Anterior cingulate cortex (tissue), 58 donors: ENCODE results near the gene ICAM3.
"Not testable (repeated sequence)": the region's sequence is repeated elsewhere in the genome, so short reads cannot be mapped to it uniquely, and the experiment has no call there.

Source experiments
- DNase-seq, 58 donors: peaks; one replicate each; lab custom pipeline; 2025; lab: John Stamatoyannopoulos, UW

The ICAM3 gene

DNA sequence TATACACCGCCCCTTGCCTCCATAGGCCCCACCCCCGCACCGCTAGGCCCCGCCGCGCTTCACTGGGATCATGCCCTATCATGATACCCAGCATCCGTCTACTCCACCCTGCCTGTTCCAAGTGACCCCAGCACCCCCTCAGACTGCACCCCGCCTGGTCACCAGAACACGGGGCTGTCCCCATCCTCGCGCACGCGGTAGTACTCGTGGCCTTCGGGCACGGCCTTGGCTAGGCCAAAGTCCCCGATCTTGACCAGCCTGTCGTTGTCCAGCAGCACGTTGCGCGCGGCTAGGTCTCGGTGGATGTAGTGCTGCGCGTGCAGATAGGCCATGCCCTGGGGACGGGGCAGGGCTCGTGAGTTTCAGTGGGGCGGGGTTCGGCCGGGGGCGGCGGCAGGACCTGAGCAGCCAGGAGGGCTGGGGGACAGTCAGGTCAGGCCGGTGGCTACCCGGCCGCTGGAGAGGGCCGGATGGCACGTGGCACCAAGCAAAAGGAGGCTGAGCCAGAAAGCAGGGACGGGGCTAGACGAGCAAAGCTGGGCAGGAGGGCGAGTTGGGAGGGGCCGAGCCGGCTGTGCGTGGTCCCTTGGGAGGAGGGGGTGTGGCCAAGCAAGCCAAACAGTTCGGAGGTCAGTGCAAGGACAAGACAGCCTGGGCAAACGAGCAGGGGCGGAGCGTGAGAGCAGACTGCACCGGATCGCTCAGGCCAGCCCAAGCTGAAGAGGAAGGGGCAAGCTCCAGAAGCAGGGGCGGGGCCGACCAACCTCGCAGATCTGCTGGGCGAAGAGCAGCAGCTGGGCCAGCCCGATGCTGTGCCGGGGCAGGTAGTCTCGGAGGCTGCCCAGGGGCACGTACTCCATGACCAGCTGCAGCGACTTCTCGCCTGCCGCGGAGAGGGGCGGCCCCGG, 13.6 kb upstream of the ICAM3 start:
- no peak for DNase-seq

DNA sequence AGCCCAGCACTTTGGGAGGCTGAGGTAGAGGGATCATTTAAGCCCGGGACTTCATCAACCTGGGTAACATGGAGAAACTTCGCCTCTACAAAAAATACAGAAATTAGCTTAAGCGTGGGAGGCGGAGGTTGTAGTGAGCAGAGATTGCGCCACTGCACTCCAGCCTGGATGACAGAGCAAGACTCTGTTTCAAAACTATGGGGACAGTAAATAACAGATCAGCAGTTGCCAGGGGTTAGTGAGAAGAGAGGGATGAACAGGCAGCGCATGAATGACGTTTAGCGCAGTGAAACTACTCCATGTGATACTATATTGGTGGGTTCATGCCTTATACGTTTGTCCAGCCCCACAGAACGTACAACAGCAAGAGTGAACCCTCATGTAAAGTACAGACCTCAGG, 7.1 kb upstream of the ICAM3 start:
- peak in 2 of 58 donors; percentile 1 to 22 for DNase-seq

GRCh38 chr19:10344780-10345179, 5.4 kb upstream of the ICAM3 start:
- DNase-seq: peak in 10 of 58 donors; percentile 5 to 29 (median 11)

DNA sequence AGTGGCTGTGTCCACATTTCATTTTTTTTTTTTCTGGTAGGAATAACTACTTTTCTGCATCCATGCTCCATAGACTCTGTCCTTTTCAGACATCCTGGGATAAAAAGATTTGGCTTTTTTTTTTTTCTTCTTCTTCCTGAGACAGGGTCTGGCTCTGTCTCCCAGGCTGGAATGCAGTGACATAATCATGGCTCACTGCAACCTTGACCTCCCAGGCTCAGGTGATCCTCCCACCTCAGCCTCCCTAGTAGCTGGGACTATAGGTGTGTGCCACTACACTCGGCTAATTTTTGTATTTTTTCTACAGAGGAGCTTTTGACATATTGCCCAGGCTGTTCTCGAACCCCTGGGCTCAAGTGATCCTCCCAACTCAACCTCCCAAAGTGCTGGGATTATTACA, 4.1 kb upstream of the ICAM3 start:
- no peak for DNase-seq

DNA sequence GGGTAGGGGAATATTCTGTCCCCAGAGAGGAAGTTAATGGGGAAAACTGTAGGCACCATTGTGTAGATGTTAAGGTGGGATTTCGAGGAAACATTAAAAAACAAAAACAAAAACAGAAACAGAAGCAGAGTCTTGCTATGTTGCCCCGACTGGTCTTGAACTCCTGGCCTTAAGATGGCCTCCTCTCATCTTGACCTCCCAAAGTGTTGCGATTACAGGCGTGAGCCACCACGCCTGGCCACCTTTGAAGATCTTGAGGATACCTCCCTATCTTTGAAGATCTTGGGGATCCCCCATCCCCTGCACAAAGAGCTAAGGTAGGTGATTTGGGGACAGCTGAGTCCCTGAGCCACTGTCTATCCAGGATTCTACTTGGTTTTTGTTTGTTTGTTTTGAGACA, 553 bp upstream of the ICAM3 start:
- DNase-seq: no peak

GRCh38 chr19:10338940-10339339, 484 bp downstream of the ICAM3 start:
- DNase-seq: no peak

- not testable (repeated sequence) for DNase-seq
Observed at GRCh38 chr19:10336725-10337124, 2.7 kb downstream of the ICAM3 start.

GRCh38 chr19:10335352-10335985, 4.0 kb downstream of the ICAM3 start:
- DNase-seq: peak in 19 of 58 donors; percentile 0 to 54 (median 13)

GRCh38 chr19:10334588-10335351, 4.7 kb downstream of the ICAM3 start:
- DNase-seq: peak in 52 of 58 donors; percentile 8 to 82 (median 64)

DNA sequence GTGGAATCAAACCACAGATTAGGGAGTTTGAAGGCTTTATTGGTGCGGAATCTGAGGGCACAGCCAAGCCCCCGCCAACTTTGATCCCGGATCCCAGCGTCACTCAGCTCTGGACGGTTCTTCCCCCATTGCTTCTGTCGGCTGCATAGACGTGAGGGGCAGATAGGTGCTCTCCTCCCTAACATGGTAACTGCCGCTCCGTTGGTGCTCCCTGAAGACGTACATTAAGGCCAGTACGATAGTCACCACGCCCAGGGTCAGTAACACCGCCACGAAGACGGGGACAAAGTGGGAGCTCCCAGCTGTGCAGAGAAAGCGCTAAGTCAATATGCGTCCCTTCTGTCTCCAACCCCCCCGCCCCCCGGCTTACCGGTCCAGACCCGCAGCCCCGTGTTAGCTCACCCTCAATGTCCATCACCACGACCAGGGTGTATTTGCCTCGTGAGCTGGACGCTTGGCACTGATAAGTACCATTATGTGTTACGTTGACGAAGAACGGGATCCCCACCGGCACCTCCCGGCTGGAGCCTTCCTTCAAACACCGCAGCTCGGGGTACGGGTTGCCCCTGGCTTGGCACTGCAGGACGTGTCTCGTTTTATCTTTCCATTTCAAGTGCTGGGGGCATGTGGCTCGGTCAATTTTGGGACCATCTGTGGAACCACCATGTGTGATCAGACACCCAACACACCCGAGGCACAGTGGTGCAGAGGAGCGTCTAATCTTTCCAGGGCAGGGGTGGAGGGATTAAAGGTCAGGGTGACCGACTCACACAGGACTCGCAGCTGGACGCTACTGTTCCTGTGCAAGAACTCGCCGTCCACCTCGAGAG, 5.5 kb downstream of the ICAM3 start:
- peak in 1 of 58 donors; percentile 50 for DNase-seq

DNA sequence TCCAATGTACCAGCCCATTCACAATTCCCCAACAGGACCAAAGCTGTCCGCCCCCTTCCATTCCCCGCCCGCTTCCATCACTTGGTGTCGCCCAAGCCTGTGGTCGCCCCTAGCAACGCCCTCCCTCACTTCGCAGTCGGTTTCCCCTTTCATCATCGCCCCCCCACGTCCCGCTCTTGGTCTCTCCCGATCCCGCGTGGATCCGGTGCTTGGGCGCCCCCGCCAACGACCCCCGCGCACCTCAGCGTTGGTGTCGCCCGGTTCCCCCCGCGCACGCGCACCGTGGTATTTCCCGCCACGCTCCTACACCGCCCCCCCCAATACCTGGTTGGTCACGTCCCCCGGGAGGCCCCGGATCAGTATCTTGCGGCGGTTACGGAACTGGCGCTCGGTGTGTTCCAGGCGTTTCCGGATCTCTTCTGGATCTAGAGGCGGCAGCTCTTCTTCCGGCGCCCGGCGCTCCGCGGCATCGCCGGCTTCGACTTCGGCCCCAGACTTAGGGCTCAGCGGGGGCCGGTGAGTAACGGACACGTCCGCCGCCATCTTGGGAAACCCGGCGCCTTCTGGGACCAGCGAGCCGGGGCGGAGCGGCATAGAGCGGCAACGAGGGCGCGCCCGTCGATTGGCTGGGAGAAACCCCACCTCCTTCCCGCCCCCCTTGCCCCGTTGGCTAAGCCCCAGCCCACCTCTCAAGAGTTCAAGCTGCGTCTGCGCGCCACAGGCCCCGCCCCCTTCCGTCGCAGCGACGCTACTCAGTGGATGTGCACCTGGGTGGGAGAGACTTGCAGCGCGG, 6.3 kb downstream of the ICAM3 start, which contains the start of gene RAVER1:
TSS of gene RAVER1 (minus strand) at position 565 of the 793 bp plus-strand sequence. CDS start at position 543, 22 bp downstream.
- peak; percentile 77 to 99 (median 95) for DNase-seq

DNA sequence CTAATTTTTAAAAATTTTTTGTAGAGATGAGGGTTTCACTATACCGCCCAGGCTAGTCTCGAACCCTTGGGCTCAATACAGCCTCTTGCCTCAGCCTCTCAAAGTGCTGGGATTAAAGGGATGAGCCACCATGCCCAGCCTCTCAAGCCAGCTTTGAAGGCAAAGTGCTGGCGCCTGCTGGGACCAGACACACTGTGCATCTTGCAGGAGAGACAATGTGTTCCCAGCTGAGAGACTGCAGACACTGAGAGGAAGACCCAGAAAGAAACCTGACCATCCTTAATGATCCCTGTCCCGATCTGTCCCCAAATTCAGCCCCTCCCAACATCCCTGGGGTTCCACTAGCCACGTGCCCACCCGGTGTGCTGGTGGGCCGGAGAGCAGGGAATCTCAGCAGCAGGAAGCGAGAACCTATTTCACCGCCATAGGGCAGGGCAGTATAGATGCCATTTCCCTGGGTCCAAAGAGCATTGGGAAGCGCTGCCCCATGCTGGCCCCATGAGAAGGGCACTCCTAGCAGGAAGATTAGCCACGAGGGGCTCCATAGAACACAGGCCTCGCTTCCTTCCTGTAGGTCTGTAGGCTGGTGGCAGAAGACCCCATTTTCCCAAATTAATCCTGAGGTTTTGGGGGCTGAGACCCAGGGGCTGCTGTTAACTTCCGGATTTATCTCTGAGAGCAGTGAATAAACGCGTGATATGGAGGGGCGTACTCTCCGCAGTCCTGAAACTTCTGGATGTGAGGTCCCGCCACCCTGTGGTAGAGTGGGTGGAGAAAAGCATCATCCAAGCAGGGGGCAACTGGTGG, 7.1 kb downstream of the ICAM3 start:
- DNase-seq: peak in 1 of 58 donors; percentile 5

DNA sequence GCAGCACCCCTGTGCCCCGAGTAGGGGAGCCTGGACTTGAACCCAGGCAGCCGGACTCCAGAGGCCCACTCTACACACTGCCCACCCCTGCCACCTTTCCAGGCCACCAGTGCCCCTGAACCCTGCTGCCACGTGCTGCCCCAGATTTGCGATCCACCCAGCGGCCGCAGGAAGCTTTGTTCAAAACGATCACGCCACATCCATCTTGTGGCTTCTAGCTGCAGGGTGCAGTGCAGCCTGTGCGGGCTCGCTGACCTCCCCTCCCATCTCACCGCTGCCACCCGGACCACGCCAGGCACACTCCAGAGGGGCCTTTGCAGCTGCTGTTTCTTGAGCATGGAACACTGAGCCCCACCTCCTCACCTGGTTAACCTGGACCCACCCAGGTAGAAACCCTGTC, 9.9 kb downstream of the ICAM3 start:
- DNase-seq: no peak

DNA sequence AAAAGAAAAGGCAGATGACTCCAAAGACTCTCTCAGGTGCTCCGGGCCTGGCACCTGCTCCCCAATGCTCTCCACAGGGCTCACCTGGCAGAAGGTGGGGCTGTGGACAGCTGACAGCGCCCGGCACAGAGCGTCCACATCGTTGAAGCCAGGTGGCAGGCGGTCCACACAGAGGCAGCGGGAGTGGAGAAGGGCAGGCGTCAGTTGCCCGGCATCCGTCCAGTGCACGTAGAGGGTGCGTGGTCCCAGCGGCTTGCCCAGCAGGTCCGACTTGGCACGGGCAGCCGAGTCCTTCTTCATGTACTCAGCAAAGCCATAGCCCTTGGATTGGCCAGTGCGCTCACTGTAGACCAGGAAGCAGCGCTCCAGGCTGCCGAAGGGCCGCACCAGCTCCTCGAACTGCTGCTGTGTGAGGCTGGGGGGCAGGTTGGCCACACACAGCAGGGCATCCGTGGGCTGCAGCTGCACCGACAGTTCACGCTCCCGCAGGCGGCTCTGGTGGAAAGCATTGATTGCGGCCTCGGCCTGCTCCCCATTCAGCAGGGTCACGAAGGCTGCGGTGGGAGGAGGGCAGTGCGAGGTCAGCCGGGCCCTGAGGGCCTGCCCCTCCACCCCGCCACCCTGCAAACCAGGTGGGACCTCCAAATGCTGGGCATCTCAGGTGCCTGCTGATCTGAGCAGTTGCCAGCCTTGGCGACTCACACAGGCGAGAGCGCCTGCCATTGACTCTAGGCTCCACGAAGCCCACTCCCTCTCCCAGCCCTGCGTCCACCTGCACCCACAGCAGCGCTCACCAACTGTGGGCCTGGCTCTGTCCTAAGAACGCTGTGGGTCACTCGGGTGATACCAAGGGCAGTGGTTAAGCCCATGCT, 10.6 kb downstream of the ICAM3 start:
- DNase-seq: no peak

- no peak for DNase-seq
Observed at GRCh38 chr19:10327793-10328192, 11.6 kb downstream of the ICAM3 start.

DNA sequence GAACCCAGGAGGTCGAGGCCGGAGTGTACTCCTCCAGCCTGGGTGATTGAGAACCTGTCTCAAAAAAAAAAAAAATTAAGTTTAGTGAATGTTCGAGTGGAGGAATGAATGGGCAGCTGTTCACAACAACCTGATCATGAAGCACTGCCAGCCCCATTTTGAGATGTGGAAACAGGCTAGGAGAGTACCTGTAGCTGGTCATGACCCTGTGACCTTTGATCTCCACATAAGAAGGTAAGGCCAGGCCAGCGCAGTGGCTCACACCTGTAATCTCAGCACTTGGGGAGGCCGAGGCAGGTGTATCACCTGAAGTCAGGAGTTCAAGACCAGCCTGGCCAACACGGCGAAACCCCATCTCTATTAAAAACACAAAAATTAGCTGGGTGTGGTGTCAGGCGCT, 13.7 kb downstream of the ICAM3 start:
- DNase-seq: no peak
